HL-60 (cell line): ENCODE measurements around the gene UGDH.

Experiments
- SPI1 ChIP-seq: IDR thresholded peaks from 2 replicates; pipeline ENCODE4 v1.6.1; 2012; ENCODE audit warnings: low read depth, mild to moderate bottlenecking, borderline replicate concordance
- TF ChIP-seq, protein P1 (sequence below): IDR thresholded peaks from 2 replicates; pipeline ENCODE4 v1.6.1; 2012; ENCODE audit warnings: low read depth; ENCODE audit not compliant: insufficient replicate concordance
- TF ChIP-seq, protein P2 (sequence below): IDR thresholded peaks from one replicate; pipeline ENCODE4 v1.5.1; 2011; ENCODE audit warnings: low read length, control low read depth, inconsistent platforms; ENCODE audit not compliant: insufficient read depth

DNA sequence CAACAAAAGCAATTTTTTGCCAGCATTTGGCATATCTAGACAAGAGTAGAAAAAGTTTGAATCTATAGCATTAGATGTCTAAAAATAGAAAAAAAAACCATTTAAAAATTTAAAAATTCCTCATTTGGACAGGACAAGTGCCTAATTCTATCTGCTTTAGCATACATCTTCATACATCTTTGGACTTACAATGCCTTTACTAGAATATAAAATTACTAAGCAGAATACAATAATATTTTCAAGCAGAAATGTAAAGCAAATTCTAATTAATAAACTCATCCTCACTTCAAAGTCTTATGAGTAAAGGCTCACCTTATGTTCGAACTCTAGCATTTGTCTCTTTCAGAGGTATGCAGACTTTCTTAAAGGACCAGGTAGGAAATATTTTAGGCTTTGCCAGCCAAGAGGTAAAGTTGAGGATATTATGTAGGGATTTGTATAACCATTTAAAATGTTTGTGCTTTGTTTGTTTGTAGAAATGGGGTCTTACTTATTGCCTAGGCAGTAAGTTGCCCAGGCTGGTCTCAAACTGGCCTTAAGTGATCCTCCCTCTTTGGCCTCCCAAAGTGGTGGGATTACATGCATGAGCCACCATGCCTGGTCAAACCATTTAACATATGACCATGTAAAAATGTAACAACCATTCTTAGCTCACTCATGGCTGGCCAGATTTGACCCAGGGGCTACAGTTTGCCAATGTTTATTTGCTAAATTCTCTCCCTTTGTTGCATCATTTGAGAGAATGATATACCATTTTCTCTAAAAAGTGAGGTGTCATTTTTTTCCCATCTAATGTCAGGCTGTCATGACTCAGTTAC is 29.1 kb downstream of the UGDH start:
- no peak for TF ChIP-seq SPI1
- TF ChIP-seq, protein P1, sequence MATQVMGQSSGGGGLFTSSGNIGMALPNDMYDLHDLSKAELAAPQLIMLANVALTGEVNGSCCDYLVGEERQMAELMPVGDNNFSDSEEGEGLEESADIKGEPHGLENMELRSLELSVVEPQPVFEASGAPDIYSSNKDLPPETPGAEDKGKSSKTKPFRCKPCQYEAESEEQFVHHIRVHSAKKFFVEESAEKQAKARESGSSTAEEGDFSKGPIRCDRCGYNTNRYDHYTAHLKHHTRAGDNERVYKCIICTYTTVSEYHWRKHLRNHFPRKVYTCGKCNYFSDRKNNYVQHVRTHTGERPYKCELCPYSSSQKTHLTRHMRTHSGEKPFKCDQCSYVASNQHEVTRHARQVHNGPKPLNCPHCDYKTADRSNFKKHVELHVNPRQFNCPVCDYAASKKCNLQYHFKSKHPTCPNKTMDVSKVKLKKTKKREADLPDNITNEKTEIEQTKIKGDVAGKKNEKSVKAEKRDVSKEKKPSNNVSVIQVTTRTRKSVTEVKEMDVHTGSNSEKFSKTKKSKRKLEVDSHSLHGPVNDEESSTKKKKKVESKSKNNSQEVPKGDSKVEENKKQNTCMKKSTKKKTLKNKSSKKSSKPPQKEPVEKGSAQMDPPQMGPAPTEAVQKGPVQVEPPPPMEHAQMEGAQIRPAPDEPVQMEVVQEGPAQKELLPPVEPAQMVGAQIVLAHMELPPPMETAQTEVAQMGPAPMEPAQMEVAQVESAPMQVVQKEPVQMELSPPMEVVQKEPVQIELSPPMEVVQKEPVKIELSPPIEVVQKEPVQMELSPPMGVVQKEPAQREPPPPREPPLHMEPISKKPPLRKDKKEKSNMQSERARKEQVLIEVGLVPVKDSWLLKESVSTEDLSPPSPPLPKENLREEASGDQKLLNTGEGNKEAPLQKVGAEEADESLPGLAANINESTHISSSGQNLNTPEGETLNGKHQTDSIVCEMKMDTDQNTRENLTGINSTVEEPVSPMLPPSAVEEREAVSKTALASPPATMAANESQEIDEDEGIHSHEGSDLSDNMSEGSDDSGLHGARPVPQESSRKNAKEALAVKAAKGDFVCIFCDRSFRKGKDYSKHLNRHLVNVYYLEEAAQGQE = no peak
- TF ChIP-seq, protein P2, sequence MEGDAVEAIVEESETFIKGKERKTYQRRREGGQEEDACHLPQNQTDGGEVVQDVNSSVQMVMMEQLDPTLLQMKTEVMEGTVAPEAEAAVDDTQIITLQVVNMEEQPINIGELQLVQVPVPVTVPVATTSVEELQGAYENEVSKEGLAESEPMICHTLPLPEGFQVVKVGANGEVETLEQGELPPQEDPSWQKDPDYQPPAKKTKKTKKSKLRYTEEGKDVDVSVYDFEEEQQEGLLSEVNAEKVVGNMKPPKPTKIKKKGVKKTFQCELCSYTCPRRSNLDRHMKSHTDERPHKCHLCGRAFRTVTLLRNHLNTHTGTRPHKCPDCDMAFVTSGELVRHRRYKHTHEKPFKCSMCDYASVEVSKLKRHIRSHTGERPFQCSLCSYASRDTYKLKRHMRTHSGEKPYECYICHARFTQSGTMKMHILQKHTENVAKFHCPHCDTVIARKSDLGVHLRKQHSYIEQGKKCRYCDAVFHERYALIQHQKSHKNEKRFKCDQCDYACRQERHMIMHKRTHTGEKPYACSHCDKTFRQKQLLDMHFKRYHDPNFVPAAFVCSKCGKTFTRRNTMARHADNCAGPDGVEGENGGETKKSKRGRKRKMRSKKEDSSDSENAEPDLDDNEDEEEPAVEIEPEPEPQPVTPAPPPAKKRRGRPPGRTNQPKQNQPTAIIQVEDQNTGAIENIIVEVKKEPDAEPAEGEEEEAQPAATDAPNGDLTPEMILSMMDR = no peak
